Measurements from ENCODE around the gene HOXB5.

- no peak for TF ChIP-seq POLR2AphosphoS5 (IDR thresholded peaks at IDR 0.05; ENCODE audit: low read depth, low read length)
- no peak for TF ChIP-seq TAF1 (IDR thresholded peaks at IDR 0.05; ENCODE audit: borderline replicate concordance, insufficient read depth, low read length)
- TF ChIP-seq SIN3A (IDR thresholded peaks at IDR 0.05; ENCODE audit: borderline replicate concordance, insufficient read depth, low read length): no peak
- TF ChIP-seq REST (IDR thresholded peaks at IDR 0.05; ENCODE audit: insufficient read depth in 1 of 2, low read depth in 2 of 2, low read length in 2 of 2): no peak
Observed at GRCh38 chr17:48546137-48546923, 47.2 kb downstream of the HOXB5 start.

Data from PFSK-1 (cell line).